ENCODE results near the gene ROPN1L.

The ROPN1L gene

DNA sequence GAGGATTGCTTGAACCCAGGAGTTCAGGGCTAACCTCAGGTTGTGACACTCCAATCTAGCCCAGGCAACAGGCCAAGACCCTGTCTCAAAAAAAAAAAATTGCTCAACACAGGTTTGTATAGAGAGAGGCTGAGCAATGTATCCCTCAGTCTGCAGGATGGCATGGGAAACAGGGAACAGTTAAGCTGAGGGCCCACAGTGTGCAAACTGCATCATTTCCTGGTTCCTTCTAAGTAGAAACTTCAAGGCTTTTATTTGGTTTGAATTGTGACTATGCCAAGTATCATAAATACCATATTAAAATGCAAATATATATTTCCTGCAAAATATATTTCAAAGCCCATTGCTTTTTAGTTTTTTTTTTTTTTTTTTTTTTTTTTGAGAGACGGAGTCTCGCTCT is 13.7 kb upstream of the ROPN1L start:
- DNase-seq (ENCODE audit: low read depth in 2 of 3, low spot score in 2 of 3): no peak

DNA sequence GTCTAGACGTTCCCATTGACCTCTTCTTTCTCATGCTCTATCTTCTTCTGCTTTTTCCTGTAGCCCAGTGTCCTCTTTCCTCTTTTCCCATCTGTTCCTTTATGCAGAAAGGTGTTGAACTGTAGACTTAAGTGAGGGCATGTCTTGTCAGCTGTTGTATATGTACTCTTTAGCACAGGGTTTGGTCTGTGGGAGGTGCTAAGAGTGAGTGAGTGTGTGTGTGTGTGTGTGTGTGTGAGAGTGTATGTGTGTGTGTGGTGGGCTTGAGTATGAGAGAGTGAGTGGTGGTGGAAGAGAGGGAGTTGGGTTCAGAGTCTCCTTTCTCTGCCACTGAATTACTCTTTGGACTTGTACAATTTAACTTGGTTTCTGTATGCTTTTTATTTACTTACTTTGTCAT is 10.3 kb upstream of the ROPN1L start:
- no peak for DNase-seq (ENCODE audit: low read depth in 2 of 3, low spot score in 2 of 3)

DNA sequence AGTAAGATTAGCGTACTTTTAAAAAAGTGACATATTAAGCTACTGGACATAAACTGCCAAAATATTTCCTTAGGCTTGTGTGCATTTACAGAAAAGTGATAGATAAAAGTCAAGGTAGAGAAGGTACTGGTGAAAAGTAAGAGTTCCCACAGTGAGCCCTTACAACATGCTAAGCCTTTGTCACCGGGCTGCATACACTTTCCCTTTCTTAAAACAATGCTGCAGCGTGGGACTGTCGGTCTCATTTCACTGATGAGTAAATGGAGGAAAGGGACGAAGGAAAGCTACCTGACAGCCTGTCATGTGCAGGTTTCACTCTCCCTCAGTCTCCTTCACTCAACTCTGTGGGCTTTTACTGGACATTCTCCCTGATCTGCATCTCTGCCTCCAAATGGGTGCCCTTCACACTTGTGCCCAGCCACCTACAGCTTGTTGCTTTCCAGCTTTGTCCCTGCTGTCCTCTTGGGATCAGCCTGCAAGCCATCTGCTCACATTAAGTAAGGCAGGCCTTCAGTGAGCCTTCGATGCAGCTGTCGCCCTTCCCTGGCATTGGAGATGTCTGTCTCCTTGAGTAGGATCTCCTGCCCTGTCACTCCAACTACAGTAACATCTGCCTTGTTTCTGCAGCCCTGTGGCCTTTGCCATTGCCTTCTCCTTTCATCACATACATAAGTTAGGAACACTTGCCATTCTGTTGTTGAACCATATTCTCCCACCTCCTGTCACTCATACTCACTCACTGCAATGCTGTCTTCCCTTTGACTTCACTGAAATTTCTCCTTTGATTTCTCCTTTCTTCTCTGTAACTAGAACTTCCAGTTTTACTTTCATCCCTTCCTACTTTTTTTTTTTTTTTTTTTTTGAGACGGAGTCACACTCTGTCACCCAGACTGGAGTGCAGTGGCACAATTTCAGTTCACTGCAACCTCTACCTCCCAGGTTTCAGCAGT is 9.3 kb upstream of the ROPN1L start:
- DNase-seq (ENCODE audit: low read depth in 2 of 3, low spot score in 2 of 3): no peak

DNA sequence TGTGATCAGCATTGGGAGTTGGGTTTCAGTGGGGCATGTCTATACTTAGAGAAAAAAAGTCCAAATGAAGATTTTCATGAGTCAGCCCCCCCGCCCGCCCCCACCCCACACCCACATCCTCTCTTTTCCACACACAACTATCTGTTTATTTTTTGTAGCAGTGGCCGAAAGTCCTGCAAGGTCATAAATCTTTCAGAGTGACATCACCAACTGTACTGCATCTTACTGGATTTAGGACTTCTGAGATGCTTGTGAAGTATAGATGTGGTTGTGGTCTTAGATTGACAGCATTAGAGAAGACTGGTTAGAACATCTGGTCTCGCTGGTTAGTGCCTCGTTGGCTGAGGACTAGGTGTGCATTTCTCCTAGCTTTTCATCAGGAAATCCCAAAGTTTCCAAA is 7.3 kb upstream of the ROPN1L start:
- no peak for DNase-seq (ENCODE audit: low read depth in 2 of 3, low spot score in 2 of 3)

DNA sequence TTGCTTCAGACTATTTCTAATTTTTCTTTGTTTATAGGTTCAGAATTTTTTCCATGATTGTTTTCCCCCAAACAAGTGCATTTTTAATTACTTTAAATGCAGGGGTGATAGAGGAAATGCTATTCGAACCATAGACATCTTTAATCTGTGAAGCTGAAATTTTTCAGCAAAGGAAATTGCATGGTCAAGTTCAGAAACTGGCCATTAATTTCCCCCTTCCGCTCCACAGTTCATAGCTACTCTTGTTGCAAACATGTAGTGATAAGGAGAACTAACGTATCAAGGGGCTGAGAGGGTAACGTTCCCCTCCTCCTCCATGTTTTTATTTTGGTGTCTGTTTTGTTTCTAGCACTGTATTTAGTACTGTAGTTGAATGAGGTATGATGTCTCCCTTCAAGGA is 3.4 kb upstream of the ROPN1L start:
- no peak for DNase-seq (ENCODE audit: low read depth in 2 of 3, low spot score in 2 of 3)

DNA sequence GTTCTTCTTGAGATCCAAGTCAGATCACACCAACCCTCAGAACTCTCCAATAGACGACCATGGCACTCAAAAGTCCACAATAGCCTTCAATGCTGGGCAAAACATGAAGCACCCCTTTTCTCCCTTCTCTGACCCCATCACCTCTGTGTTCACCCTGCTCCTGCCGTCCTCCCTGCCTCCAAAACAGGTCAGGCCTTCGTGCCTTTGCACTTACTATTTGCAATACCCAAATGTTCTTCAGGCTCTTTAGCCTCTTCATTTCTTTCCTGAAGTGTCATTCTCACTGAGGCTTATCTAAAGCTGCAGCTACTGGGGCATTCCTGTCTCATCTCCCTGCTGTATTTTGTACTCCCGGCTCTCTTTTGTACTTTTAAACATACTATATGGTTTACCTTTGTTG is 2.0 kb upstream of the ROPN1L start:
- DNase-seq (ENCODE audit: low read depth in 2 of 3, low spot score in 2 of 3): no peak

DNA sequence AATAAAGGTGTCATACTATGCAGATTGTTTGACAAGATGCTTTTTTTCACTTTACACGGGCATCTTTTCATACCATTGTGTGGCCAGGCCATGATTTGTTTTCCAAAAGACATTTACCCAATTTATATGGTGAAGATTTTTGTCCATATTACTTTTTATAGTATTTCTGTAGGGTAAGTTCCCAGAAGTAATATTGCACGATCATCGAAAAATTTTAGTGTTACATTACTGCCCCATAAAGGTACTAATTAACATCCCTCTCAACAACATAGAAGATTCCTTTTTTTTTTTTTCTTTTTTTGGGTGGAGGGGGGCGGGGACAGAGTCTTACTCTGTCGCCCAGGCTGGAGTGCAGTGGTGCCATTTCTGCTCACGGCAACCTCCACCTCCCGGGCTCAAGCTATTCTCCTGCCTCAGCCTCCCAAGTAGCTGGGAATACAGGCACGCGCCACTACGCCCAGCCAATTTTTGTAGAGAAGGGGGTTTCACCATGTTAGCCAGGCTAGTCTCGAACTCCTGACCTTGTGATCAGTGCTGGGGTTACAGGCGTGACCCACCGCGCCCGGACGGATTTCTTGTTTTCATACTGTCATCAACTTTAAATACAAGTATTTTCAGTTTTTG is 1.2 kb upstream of the ROPN1L start:
- DNase-seq (ENCODE audit: low read depth in 2 of 3, low spot score in 2 of 3): no peak

DNA sequence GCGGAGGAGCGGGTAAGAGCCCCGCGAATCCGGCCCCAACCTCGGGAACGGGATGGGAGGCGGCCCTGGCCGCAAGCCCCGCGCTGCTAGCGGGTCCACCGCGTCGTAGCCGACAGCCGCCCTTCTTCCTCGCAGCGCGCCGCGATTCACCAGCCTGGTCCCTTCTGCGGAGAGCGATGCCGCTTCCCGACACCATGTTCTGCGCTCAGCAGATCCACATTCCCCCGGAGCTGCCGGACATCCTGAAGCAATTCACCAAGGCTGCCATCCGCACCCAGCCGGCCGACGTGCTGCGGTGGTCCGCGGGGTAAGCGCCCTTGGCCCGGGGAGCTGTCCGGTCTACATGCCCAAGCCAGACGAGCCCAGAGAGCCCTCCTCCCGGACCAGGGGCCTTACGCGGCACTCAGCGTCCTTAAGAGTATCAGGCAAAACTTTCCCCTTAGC is 335 bp downstream of the ROPN1L start:
- DNase-seq (ENCODE audit: low read depth in 2 of 3, low spot score in 2 of 3): no peak

DNA sequence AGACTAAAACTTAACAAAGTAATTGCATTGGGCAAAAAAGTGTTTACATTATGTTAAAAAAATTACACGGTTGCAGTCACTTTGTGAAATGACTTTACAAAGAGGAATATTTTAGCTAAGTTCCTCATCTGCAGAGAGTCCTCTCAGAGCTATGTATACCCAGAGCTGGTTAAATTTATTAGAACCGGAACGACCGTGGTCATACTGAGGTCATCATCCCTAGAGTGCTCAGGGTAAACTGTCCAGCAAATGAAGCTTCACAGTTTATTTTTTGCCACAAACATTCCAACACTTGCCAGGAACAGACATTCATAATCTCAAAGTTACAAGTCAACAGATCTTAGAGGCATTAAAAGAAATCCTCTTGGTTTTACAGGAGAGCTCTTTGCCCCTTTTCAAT is 897 bp downstream of the ROPN1L start:
- no peak for DNase-seq (ENCODE audit: low read depth in 2 of 3, low spot score in 2 of 3)

DNA sequence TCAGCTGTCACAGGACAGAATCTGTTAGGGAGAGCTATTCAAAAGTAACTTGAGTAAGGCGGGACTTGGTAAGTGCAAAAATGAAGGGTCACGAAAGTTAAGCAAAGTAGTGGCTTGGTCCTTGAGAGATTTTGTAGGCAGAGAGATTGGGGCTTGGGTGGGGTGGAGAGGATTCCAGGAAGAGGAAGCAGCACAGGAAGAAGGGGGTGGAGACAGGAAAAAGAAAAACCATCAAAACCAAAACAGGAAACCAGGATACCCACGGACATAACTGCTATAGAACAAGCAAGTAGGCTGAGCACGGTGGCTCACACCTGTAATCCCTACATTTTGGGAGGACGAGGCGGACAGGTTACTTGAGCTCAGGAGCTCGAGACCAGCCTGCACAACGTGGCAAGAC is 3.7 kb downstream of the ROPN1L start:
- no peak for DNase-seq (ENCODE audit: low read depth in 2 of 3, low spot score in 2 of 3)

DNA sequence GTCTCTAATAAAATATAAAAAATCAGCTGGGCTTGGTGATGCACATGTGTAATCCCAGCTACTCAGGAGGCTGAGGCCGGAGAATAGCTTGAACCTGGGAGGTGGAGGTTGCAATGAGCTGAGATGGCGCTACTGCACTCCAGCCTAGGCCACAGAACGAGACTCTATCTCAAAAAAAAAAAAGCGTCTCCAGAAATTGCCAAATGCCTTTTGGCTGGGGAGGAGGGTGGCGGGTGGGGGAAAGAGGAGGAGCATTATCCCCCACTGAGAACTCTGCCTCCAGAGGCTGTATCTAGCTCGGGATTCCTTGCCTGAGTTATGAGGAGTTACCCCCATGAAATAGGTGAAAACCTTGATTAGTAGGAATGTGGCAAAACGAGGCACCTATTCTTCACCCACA is 4.8 kb downstream of the ROPN1L start:
- no peak for DNase-seq (ENCODE audit: low read depth in 2 of 3, low spot score in 2 of 3)

DNA sequence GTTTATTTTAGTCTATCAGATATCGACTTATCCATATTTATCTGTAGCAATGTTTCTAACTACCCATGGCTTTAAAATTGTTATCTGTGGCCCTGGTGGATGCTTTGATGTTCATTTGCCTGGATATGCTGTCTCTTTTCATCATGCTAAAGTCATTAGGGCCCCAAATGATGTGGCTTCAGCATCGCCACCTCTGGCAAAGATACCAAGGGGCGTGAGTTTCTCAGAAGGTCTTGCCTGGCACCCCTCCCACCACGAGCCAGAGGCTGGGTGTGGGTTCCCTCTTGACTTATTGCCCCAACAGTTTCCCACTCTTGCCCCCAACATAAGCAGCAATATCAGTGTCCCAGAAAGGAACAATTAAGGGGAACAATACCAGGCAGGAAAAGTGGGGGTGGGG is 5.4 kb downstream of the ROPN1L start:
- DNase-seq (ENCODE audit: low read depth in 2 of 3, low spot score in 2 of 3): no peak

DNA sequence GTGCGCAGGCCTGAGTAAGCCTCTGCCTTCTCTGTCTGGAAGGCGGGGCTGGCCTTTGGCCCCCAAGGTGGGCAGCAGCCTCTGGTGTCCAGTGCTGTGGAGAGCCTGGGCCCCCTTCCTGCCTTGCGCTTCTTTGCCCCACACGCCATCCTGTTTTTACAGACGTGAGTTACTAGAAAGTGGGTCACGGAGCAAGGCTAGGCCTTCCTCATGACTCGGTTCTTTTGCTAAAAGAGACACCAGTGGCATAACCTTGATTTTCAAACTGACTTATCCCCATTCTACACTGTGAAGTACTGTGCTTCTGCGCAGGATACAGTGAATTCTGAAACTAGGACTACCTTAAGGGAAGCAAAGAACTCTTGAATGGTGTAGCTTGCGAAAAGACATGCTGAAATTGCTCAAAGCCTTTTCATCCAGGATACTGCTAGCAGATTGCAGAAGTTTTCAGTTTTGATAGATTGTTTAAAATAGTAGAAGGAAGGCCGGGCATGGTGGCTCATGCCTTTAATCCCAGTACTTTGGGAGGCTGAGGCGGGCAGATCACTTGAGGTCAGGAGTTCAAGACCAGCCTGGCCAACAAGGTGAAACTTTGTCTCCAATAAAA is 7.2 kb downstream of the ROPN1L start:
- no peak for DNase-seq (ENCODE audit: low read depth in 2 of 3, low spot score in 2 of 3)

DNA sequence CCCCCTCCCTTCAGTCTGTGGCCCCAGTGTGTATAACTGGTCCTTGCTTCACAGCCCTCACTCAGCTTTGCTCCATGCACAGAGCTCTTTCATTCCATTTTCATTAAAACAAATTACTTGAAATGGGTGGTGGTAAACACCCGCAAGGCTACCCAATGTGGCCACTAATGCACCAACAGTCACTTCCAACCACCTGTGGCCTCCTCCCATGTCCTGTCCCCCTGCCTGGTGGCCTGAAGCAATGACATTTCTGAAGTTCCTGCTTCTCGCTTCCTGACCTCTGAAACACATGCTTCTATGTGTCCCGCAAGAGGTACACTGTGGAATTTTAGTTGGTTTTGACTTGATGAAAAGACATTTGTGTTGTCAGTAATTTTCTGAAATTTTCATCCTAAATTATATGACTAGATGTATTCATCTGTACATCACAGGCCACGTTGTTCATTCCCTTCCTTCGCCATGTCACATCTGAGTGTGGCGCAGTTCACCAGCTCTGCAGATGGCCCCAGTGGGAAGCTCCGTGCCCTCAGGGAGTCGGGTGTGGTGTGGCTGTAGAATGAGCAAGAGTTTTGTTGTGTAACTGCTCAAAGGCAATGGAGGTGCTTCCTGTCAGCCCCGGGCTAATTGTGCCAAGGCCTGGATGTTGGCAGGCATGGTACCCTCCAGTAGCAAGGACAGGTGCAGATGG is 9.6 kb downstream of the ROPN1L start:
- DNase-seq (ENCODE audit: low read depth in 2 of 3, low spot score in 2 of 3): no peak

DNA sequence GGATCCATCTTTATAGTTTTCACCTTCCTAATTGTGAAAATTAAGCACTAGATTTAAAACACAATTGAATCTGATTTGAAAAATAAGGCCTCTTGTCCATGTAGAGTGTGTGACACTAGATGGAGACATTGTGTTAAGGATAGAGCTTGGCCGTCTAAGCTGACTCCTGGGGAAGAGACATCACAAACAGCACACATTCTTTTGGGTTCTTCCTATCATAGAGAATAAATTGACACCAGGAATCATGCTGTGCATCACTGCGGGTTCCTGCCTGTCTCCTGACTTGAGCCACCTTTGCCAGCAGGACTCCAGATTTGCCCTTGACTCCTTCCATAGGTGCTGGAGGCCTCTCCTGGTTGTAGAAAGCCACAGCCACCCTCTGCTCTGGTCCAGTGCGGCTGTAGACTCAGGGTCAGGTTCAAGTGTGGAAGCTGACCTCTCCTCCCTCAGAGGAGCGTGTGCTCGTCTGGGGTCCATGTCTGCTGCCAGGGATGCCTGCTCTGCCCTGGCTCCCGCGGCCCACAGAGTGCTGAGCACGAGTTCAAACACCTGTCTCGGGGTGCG is 11.2 kb downstream of the ROPN1L start:
- DNase-seq (ENCODE audit: low read depth in 2 of 3, low spot score in 2 of 3): no peak

DNA sequence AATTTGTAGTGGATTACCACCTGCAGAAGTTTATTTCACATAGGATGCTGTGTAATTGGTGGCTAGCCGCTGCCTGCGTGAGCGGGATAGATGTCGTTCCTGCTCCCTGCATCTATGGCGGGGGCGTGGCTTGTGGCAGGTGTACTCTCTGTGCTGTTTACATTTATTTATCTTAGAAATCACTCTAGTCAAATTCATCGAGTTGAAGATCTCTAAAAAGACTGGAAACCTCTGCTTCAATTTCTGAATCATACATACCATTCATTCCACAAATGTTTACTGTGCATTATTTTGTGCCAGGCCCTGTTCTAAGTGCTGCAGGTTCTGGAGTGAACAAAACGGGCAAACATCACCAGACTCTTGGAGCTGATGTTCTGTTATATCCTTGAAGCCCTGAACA is 11.9 kb downstream of the ROPN1L start:
- no peak for DNase-seq (ENCODE audit: low read depth in 2 of 3, low spot score in 2 of 3)

DNA sequence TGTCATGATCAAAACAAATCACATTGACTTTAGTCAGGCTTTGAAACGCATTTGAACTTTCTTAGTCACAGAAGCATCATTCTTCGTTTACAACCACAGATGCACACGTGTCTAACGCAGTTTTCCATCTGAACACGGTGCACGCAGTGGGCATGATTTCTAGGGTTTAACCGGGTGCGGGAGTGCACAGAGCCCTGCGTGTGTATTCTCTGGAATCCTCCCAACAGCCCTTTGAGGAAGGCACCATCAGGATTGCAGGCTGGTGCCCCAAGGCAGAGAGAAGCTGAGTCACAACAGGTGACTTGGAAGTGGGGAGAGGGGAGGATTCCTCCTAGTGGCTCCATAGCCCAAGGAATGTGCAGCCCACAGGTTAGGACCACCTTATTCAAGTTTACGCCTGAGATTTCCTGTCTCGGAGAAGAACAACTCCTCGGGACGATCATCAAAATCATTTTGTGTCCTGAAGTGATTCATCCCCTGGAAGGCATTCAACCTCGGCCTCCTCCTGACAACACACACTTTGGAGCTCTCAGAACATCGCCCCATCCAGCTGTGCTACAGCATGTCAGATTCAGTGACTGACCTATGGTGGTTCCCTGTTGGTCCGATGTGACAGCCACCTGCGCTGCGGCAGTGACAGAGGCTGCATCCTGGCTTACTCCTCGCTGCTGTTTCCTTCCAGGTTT is 13.1 kb downstream of the ROPN1L start:
- no peak for DNase-seq (ENCODE audit: low read depth in 2 of 3, low spot score in 2 of 3)

DNA sequence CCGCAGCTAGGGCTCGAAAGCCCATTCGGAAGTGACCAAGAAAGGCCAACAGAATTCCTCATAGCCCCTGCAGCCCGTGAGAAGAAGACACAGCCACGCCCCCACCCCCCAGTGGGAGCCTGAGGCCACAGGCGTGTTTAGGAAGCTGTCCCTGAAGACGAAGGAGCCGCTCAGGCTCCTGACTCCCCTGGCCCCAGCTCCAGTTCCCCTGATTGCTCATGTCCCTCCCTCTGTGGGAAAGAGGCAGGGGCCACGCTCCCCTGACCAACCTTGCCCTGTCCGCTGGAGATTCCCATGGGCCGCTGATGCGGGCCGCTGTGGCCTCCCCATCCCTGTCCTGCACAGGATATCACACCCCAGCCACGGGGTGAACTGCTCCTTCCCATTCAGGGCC is 13.6 kb downstream of the ROPN1L start:
- DNase-seq (ENCODE audit: low read depth in 2 of 3, low spot score in 2 of 3): no peak

DNA sequence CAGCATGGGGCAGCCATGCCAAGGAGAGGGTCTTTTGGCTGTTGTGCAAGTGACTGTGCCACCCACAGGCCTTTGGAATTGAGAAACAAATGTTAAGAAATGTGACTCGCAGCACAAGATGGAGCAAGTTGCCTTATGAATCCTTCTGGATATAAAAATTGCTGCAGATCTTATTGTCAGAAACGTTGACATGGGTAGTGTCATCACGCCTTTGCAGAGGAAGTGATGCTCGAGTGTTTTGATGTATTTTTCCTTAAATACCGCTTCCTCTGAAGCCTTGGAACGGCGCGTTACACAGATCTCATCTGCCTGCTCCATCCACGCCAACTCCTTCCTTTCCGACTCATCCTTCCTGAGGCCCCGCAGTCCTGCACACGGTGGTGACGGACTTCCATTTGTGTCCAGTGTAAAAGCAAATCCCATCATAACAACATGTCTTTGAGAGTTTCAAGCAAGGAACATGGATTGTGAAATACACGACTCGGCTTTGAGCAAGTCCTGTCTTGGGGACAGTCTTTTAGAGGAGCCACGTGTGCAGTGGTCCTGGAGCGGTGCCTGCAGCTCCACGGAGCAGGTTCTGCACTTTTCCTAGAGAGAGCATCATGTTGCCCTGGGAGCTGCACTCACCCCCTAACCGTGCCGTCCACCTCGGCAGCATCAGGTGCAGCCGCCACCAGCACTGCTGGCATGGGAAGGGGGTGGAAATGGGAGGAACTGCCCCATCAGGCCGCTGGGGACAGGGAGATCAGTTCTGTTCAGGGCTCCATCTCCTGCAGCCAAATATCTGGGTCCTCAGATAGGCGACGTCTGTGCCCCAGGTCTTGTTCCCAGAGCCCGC is 15.1 kb downstream of the ROPN1L start:
- DNase-seq (ENCODE audit: low read depth in 2 of 3, low spot score in 2 of 3): no peak

Measured in activated CD8-positive, alpha-beta memory T cell treated with anti-CD3 and anti-CD28 coated beads for 48 hours (primary cell).